Spleen (tissue), 7 donors: ENCODE data around the gene BCOR.

Experiments used
- CTCF ChIP-seq, 11 experiments: fragments of 200-600 bp in 7 of 11; fragments of 450-650 bp in 4 of 11; sonication (generic) in 4 of 11; IDR thresholded peaks in 8 of 11; conservative IDR thresholded peaks in 3 of 11; 1 replicate in 7 of 11; 2 replicates in 4 of 11; pipeline versions ENCODE4 v1.4.0 to v1.8.0; 2016 to 2021; ENCODE audit warnings: antibody characterized with exemption in 11 of 11, inconsistent platforms in 4 of 11, mild to moderate bottlenecking in 1 of 11
- POLR2A ChIP-seq, 3 donors: fragments of 450-650 bp; IDR thresholded peaks; one replicate each; pipeline ENCODE4 v1.5.1; 2017; ENCODE audit warnings: antibody characterized with exemption in 3 of 3, mild to moderate bottlenecking in 1 of 3
- donor health status: DM: no; HTN: no; CAD: no; lungs with moderate emphysema.
- donor health status: DM: no; HTN: no; CAD: no.
- donor health status: DM: no; HTN: no; CAD: no.

- TF ChIP-seq POLR2A (IDR thresholded peaks at IDR 0.05) (no peak), CTCF (IDR thresholded peaks at IDR 0.05 in 8 of 11, conservative IDR thresholded peaks at IDR 0.05 in 3 of 11) (no peak)
These were observed 6.8 kb upstream of the BCOR start for GRCh38 chrX:40104630-40104984.
